ENCODE results near the gene STIL. TPM values are rescaled to one million over a fixed set of nuclear protein-coding genes. Genes with fewer than 3 reads are reported as not detected.

Gene STIL
- total RNA-seq, 1 donor from 2014 or later = 1.8 TPM

Other genes starting within 250 kb of the STIL start
- 2.5 TPM for gene CYP4Z1, start 246.9 kb downstream of the STIL start, total RNA-seq
- gene CYP4A22, start 176.7 kb downstream of the STIL start, total RNA-seq = 0.42 TPM
- gene PDZK1IP1, start 124.1 kb downstream of the STIL start, total RNA-seq = 2.8 TPM
- 11.0 TPM for gene TAL1, start 81.9 kb downstream of the STIL start, total RNA-seq
- gene CMPK1, start 19.6 kb upstream of the STIL start, total RNA-seq = 151 TPM
- gene FOXE3, start 102.1 kb upstream of the STIL start, total RNA-seq = not detected
- 0.13 TPM for gene FOXD2, start 123.9 kb upstream of the STIL start, total RNA-seq

Measured in mesenteric fat pad (tissue), 1 donor.